H9 (cell line): ENCODE results near the gene IGF2R. TPM values are rescaled to one million over a fixed set of nuclear protein-coding genes. Genes with fewer than 3 reads are reported as not detected.

Experiments
- DNase-seq: peaks from one replicate; pipeline ENCODE4 v3.0.0-alpha.2; 2017
- H2AFZ ChIP-seq: one replicate; pipeline ENCODE4 v1.6.1; 2013; ENCODE audit warnings: mild to moderate bottlenecking, low read length, control low read depth, moderate library complexity
- H2AK5ac ChIP-seq: 2 replicates; pipeline ENCODE4 v1.6.1; 2013; ENCODE audit warnings: low read length, control low read depth, mixed read lengths; ENCODE audit not compliant: insufficient read length
- H2BK120ac ChIP-seq: one replicate; pipeline ENCODE4 v1.6.1; 2013; ENCODE audit warnings: low read depth, mild to moderate bottlenecking, low read length, control low read depth, inconsistent platforms; ENCODE audit not compliant: poor library complexity, severe bottlenecking
- H2BK12ac ChIP-seq: 2 replicates; pipeline ENCODE4 v1.6.1; 2013; ENCODE audit warnings: low read length, control low read depth, mixed read lengths, low read depth; ENCODE audit not compliant: insufficient read length
- H2BK15ac ChIP-seq: 2 replicates; pipeline ENCODE4 v1.6.1; 2013; ENCODE audit warnings: low read depth, low read length, control low read depth
- H2BK20ac ChIP-seq: one replicate; pipeline ENCODE4 v1.6.1; 2013; ENCODE audit warnings: low read depth, mild to moderate bottlenecking, low read length, control low read depth, inconsistent platforms; ENCODE audit not compliant: poor library complexity, severe bottlenecking
- H2BK5ac ChIP-seq: 2 replicates; pipeline ENCODE4 v1.6.1; 2013; ENCODE audit warnings: low read length, control low read depth, mixed read lengths; ENCODE audit not compliant: insufficient read length
- H3K14ac ChIP-seq: 2 replicates; pipeline ENCODE4 v1.6.1; 2013; ENCODE audit warnings: low read length, control low read depth; ENCODE audit not compliant: insufficient read depth
- H3K18ac ChIP-seq: 2 replicates; pipeline ENCODE4 v1.6.1; 2013; ENCODE audit warnings: low read depth, mild to moderate bottlenecking, mixed read lengths, low read length, control low read depth; ENCODE audit not compliant: insufficient read length
- H3K23ac ChIP-seq: 2 replicates; pipeline ENCODE4 v1.6.1; 2013; ENCODE audit warnings: low read length, control low read depth, mixed read lengths, low read depth; ENCODE audit not compliant: insufficient read length
- H3K23me2 ChIP-seq: 2 replicates; pipeline ENCODE4 v1.6.1; 2013; ENCODE audit warnings: low read depth, mild to moderate bottlenecking, mixed read lengths, low read length, control low read depth; ENCODE audit not compliant: insufficient read length, poor library complexity, severe bottlenecking
- H3K27ac ChIP-seq: 2 replicates; pipeline ENCODE4 v1.5.1; 2013; ENCODE audit warnings: low read length, control low read depth, mixed read lengths, low read depth; ENCODE audit not compliant: insufficient read length
- H3K27me3 ChIP-seq: 2 replicates; pipeline ENCODE4 v1.6.1; 2013; ENCODE audit warnings: low read length, control low read depth, inconsistent platforms; ENCODE audit not compliant: insufficient read depth
- H3K4ac ChIP-seq: 2 replicates; pipeline ENCODE4 v1.6.1; 2013; ENCODE audit warnings: low read depth, mild to moderate bottlenecking, control low read depth, inconsistent platforms, low read length, moderate library complexity
- H3K4me1 ChIP-seq: 2 replicates; pipeline ENCODE4 v1.6.1; 2013; ENCODE audit warnings: low read length, control low read depth, inconsistent platforms; ENCODE audit not compliant: insufficient read depth
- H3K4me2 ChIP-seq: 2 replicates; pipeline ENCODE4 v1.6.1; 2013; ENCODE audit warnings: low read length, control low read depth, mixed read lengths; ENCODE audit not compliant: insufficient read length, insufficient read depth
- H3K56ac ChIP-seq: 2 replicates; pipeline ENCODE4 v1.6.1; 2013; ENCODE audit warnings: low read depth, mild to moderate bottlenecking, mixed read lengths, low read length, control low read depth; ENCODE audit not compliant: insufficient read length
- H3K79me1 ChIP-seq: 2 replicates; pipeline ENCODE4 v1.6.1; 2013; ENCODE audit warnings: low read depth, mild to moderate bottlenecking, moderate library complexity, low read length, control low read depth, inconsistent platforms; ENCODE audit not compliant: insufficient read depth, poor library complexity, severe bottlenecking
- H3K79me2 ChIP-seq: 2 replicates; pipeline ENCODE4 v1.6.1; 2013; ENCODE audit warnings: low read length, control low read depth, inconsistent platforms; ENCODE audit not compliant: insufficient read depth
- H3K9ac ChIP-seq: 2 replicates; pipeline ENCODE4 v1.6.1; 2013; ENCODE audit warnings: low read length, control low read depth, mixed read lengths; ENCODE audit not compliant: insufficient read length; ENCODE audit errors: extremely low read depth
- H3K9me3 ChIP-seq: one replicate; pipeline ENCODE4 v1.6.1; 2013; ENCODE audit warnings: low read depth, low read length, inconsistent platforms; ENCODE audit not compliant: control insufficient read depth
- H3T11ph ChIP-seq: one replicate; pipeline ENCODE4 v1.6.1; 2013; ENCODE audit warnings: mild to moderate bottlenecking, low read length, control low read depth, inconsistent platforms
- H4K20me1 ChIP-seq: one replicate; pipeline ENCODE4 v1.6.1; 2013; ENCODE audit not compliant: control insufficient read depth, insufficient read length, insufficient read depth
- H4K5ac ChIP-seq: 2 replicates; pipeline ENCODE4 v1.6.1; 2013; ENCODE audit warnings: low read depth, mild to moderate bottlenecking, mixed read lengths, low read length, control low read depth; ENCODE audit not compliant: insufficient read length
- H4K8ac ChIP-seq: replicated peaks from 2 replicates; pipeline ENCODE4 v1.6.1; 2013; ENCODE audit warnings: low read length, control low read depth, mixed read lengths, low read depth; ENCODE audit not compliant: insufficient read length
- H4K91ac ChIP-seq: 2 replicates; pipeline ENCODE4 v1.6.1; 2013; ENCODE audit warnings: low read depth, mild to moderate bottlenecking, moderate library complexity, mixed read lengths, low read length, control low read depth; ENCODE audit not compliant: insufficient read length
- H3K27ac Mint-ChIP-seq, 3 experiments: 2 replicates in 2 of 3; 3 replicates in 1 of 3; pipeline ENCODE4 v1.8.0; 2020 to 2021; ENCODE audit warnings: mixed read lengths in 3 of 3, mild to moderate bottlenecking in 1 of 3, moderate library complexity in 1 of 3
- H3K27me3 Mint-ChIP-seq: 2 replicates; pipeline ENCODE4 v1.8.0; 2021; ENCODE audit warnings: low read depth, mild to moderate bottlenecking, moderate library complexity, mixed read lengths
- H3K36me3 Mint-ChIP-seq, 3 experiments: 2 replicates in 2 of 3; 3 replicates in 1 of 3; pipeline ENCODE4 v1.8.0; 2020 to 2021; ENCODE audit warnings: low read depth in 3 of 3, mixed read lengths in 3 of 3; ENCODE audit not compliant: insufficient read depth in 1 of 3
- H3K4me1 Mint-ChIP-seq, 2 experiments: 2 replicates each; pipeline ENCODE4 v1.8.0; 2020; ENCODE audit warnings: mixed read lengths in 2 of 2
- H3K4me3 Mint-ChIP-seq, 2 experiments: 2 replicates in 1 of 2; 3 replicates in 1 of 2; pipeline ENCODE4 v1.8.0; 2020 to 2021; ENCODE audit warnings: mild to moderate bottlenecking in 2 of 2, mixed read lengths in 2 of 2, moderate library complexity in 1 of 2
- H3K9me3 Mint-ChIP-seq, 2 experiments: 2 replicates in 1 of 2; 3 replicates in 1 of 2; pipeline ENCODE4 v1.8.0; 2020; ENCODE audit warnings: mild to moderate bottlenecking in 2 of 2, mixed read lengths in 2 of 2, moderate library complexity in 1 of 2
- WGBS: extraction: QIAGEN DNeasy Blood & Tissue Kit; methylation state at CpG from one replicate; pipeline ENCODE4 v1.1.7; 2013; ENCODE audit warnings: missing lambda C conversion rate, low lambda C conversion rate, mixed read lengths; ENCODE audit not compliant: insufficient read length; ENCODE audit errors: extremely low coverage; 5-methylcytosine and 5-hydroxymethylcytosine counted together
- total RNA-seq: library from RNA; stranded (reverse); gene quantifications from 2 replicates; pipeline ENCODE4 v1.2.1, GENCODE V29; 2021
- TF ChIP-seq, protein P1 (sequence below): fragments of 200-600 bp; sonication (generic); conservative IDR thresholded peaks from 3 replicates; pipeline ENCODE4 v1.8.0; 2021; ENCODE audit warnings: antibody characterized with exemption, mild to moderate bottlenecking

Gene IGF2R
- total RNA-seq, 1 experiment from 2014 or later, result 66.7 TPM

DNA sequence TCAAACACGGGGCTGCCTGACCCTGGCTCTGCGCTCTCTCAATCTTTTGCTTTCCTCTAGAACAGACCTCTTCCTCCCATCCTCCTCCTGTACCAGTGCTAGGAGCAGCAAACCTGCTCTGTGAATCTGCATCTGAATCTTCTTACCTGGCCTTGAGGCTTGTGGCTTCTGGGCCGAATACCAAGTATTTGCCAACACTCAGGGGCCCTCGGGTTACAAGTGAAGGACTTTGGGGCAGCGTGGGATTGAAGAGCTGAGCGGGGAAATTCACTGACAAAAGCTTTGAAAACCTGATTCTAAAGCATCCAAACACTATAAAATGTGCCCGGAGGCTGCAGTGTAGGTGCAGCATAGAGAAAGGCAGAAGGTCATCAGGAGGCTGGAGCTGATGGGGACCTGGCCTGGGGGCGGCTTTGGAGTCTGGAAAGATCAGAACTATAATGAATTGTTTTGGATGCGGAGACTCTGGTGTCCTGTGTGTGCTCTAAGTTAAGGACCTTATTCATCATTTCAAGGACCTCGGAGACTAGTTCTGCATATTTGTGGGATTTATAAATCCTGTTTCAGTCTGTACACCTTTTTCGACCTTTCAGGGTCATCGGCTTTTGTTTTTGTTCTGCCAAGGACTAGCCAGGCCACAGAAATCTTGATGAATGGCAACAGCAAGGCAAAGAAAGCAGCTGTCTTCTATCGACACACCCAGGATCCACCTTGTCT is 16.4 kb upstream of the IGF2R start:
- H2BK20ac ChIP-seq, result no peak overlapping the region
- H3T11ph ChIP-seq, result no peak overlapping the region
- no peaks in the 10 kb centered on the region; the same call in 1 of the 2 replicates for H3K4me1 ChIP-seq
- no peak overlapping the region for H4K5ac ChIP-seq
- H2AFZ ChIP-seq, result no peak overlapping the region
- H2BK15ac ChIP-seq, result no peak overlapping the region
- H3K4me2 ChIP-seq, result no peak overlapping the region
- Mint-ChIP-seq H3K36me3 (no peaks in the 10 kb centered on the region), H3K4me1 (peaks cover 13 to 16% of the 10 kb centered on the region in 2 experiments), H3K9me3 (no peaks in the 10 kb centered on the region), H3K27ac (no peak overlapping the region), H3K27me3 (peaks cover 2% of the 10 kb centered on the region; the same call in 1 of the 2 replicates), H3K4me3 (no peak overlapping the region)
- WGBS, result no CpG with 5 or more reads among the region's 13 CpGs
- no peak overlapping the region for H3K9ac ChIP-seq
- H3K27ac ChIP-seq, result no peak overlapping the region
- H2BK5ac ChIP-seq, result no peak overlapping the region
- DNase-seq, result no peak
- no peak overlapping the region for H3K23ac ChIP-seq
- H3K79me1 ChIP-seq, result no peaks in the 10 kb centered on the region
- no peak overlapping the region for H4K91ac ChIP-seq
- H2BK120ac ChIP-seq, result no peak overlapping the region
- H3K23me2 ChIP-seq, result no peaks in the 10 kb centered on the region
- TF ChIP-seq, protein P1, sequence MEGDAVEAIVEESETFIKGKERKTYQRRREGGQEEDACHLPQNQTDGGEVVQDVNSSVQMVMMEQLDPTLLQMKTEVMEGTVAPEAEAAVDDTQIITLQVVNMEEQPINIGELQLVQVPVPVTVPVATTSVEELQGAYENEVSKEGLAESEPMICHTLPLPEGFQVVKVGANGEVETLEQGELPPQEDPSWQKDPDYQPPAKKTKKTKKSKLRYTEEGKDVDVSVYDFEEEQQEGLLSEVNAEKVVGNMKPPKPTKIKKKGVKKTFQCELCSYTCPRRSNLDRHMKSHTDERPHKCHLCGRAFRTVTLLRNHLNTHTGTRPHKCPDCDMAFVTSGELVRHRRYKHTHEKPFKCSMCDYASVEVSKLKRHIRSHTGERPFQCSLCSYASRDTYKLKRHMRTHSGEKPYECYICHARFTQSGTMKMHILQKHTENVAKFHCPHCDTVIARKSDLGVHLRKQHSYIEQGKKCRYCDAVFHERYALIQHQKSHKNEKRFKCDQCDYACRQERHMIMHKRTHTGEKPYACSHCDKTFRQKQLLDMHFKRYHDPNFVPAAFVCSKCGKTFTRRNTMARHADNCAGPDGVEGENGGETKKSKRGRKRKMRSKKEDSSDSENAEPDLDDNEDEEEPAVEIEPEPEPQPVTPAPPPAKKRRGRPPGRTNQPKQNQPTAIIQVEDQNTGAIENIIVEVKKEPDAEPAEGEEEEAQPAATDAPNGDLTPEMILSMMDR, result no peak
- H3K27me3 ChIP-seq, result no peaks in the 10 kb centered on the region; the same call in 1 of the 2 replicates
- H2AK5ac ChIP-seq, result no peak overlapping the region
- H4K20me1 ChIP-seq, result no peaks in the 10 kb centered on the region
- H2BK12ac ChIP-seq, result no peak overlapping the region
- no peak overlapping the region for H3K18ac ChIP-seq
- no peak overlapping the region for H4K8ac ChIP-seq
- no peak overlapping the region for H3K4ac ChIP-seq
- no peak overlapping the region for H3K14ac ChIP-seq
- H3K56ac ChIP-seq, result no peak overlapping the region
- no peaks in the 10 kb centered on the region for H3K9me3 ChIP-seq
- H3K79me2 ChIP-seq, result no peaks in the 10 kb centered on the region; the same call in 1 of the 2 replicates
